GM23248 (cell line): ENCODE results near the gene BDH1.

ENCODE experiments used
- EZH2 ChIP-seq: fragments of 200-600 bp; sonication (generic); IDR thresholded peaks from 2 replicates; pipeline ENCODE4 v1.6.1; 2018; ENCODE audit warnings: antibody characterized with exemption, mild to moderate bottlenecking; ENCODE audit not compliant: insufficient read depth, poor library complexity, severe bottlenecking
- EZH2phosphoT487 ChIP-seq: fragments of 200-600 bp; sonication (generic); IDR thresholded peaks from 2 replicates; pipeline ENCODE4 v1.6.1; 2018; ENCODE audit warnings: antibody characterized with exemption, moderate library complexity, mild to moderate bottlenecking, low read depth; ENCODE audit not compliant: insufficient read depth

DNA sequence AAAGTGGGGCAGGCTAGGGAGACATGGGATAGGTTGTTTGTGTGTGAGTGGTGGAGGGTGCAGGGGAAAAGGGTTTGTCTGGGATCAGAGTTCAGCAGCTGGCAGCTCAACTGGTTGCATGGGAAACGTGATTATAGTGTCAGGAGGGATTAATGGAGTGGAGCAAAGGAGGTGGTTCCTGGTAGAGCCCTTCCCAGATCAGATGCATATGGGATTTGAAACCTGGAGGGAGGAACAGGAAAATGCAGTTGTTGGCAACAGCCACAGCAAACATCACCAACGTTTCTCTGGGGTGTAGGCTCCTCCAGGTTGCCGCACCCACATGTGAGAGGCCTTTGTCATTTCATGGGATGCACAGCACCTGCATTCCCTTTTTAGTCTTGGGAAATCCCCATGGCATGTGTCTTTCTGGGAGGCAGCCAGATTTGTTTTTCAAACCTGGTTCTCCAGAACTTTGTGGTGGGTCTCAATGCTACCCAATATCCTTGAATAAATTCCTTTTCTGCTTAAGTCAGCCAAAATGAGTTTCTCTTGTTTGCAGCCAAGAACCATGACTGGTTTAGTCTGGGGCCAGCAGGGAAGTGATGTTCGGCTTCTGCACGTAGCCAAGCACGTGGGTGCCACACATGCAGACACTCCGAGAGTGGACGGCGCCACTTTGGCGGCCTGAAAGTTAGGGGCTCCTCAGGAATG lies 61.3 kb downstream of the BDH1 start:
- TF ChIP-seq EZH2 = no peak
- TF ChIP-seq EZH2phosphoT487 = no peak
